ENCODE results near the gene CCDC149. TPM values are rescaled to one million over a fixed set of nuclear protein-coding genes. Genes with fewer than 3 reads are reported as not detected.

CCDC149 gene
- polyA plus RNA-seq, 3 donors from 2014 or later: 0.20 TPM; not detected in 2

- no peak overlapping the region for H3K27ac Mint-ChIP-seq
- no peaks in the 10 kb centered on the region for H3K27me3 Mint-ChIP-seq (ENCODE audit: low read depth in 3 of 3)
- H3K36me3 Mint-ChIP-seq: no peaks in the 10 kb centered on the region
- H3K9me3 Mint-ChIP-seq: no peaks in the 10 kb centered on the region
- H3K4me1 Mint-ChIP-seq: no peaks in the 10 kb centered on the region
- H3K4me3 Mint-ChIP-seq: no peak overlapping the region
- DNase-seq: no peak
These were observed 72.5 kb downstream of the CCDC149 start for GRCh38 chr4:24840362-24840761.

- no peaks in the 10 kb centered on the region for H3K4me1 Mint-ChIP-seq
- no peaks in the 10 kb centered on the region for H3K9me3 Mint-ChIP-seq
These were observed 75.1 kb downstream of the CCDC149 start for GRCh38 chr4:24837781-24838180.

GRCh38 chr4:24837336-24837735 lies 75.5 kb downstream of the CCDC149 start:
- Mint-ChIP-seq H3K36me3 (no peaks in the 10 kb centered on the region), H3K4me3 (no peak overlapping the region), H3K27me3 (ENCODE audit: low read depth in 3 of 3) (no peaks in the 10 kb centered on the region), H3K4me1 (no peaks in the 10 kb centered on the region), H3K27ac (no peak overlapping the region), H3K9me3 (no peaks in the 10 kb centered on the region)
- no peak for DNase-seq

More at GRCh38 chr4:24837781-24838180, 75.1 kb downstream of the CCDC149 start:
- H3K4me3 Mint-ChIP-seq: no peak overlapping the region
- no peaks in the 10 kb centered on the region for H3K27me3 Mint-ChIP-seq (ENCODE audit: low read depth in 3 of 3)
- no peak for DNase-seq
- no peaks in the 10 kb centered on the region for H3K36me3 Mint-ChIP-seq
- no peak overlapping the region for H3K27ac Mint-ChIP-seq

- no peaks in the 10 kb centered on the region for H3K36me3 Mint-ChIP-seq
- no peaks in the 10 kb centered on the region for H3K27me3 Mint-ChIP-seq (ENCODE audit: low read depth in 3 of 3)
- DNase-seq: no peak
- H3K4me3 Mint-ChIP-seq: no peak overlapping the region
- no peak overlapping the region for H3K27ac Mint-ChIP-seq
- no peaks in the 10 kb centered on the region for H3K9me3 Mint-ChIP-seq
- no peaks in the 10 kb centered on the region for H3K4me1 Mint-ChIP-seq
These were observed 76.1 kb downstream of the CCDC149 start for GRCh38 chr4:24836661-24837242.

GRCh38 chr4:24835696-24836095 lies 77.1 kb downstream of the CCDC149 start:
- no peak for DNase-seq
- Mint-ChIP-seq H3K27ac (no peak overlapping the region), H3K27me3 (ENCODE audit: low read depth in 3 of 3) (no peaks in the 10 kb centered on the region), H3K36me3 (no peaks in the 10 kb centered on the region), H3K4me1 (no peaks in the 10 kb centered on the region), H3K4me3 (no peak overlapping the region), H3K9me3 (no peaks in the 10 kb centered on the region)

- no peak for DNase-seq
- Mint-ChIP-seq H3K4me3 (no peak overlapping the region), H3K4me1 (no peaks in the 10 kb centered on the region)
These were observed 81.2 kb downstream of the CCDC149 start for GRCh38 chr4:24831637-24832036.

GRCh38 chr4:24824720-24825119 lies 88.1 kb downstream of the CCDC149 start:
- Mint-ChIP-seq H3K27me3 (ENCODE audit: low read depth in 3 of 3) (peaks cover 0 to 3% (median 2%) of the 10 kb centered on the region in 3 donors), H3K4me3 (no peak overlapping the region), H3K9me3 (no peaks in the 10 kb centered on the region), H3K27ac (no peak overlapping the region), H3K4me1 (no peaks in the 10 kb centered on the region), H3K36me3 (no peaks in the 10 kb centered on the region)
- DNase-seq: no peak

More at GRCh38 chr4:24831637-24832036, 81.2 kb downstream of the CCDC149 start:
- Mint-ChIP-seq H3K9me3 (no peaks in the 10 kb centered on the region), H3K27ac (no peak overlapping the region), H3K27me3 (ENCODE audit: low read depth in 3 of 3) (peaks cover 0 to 3% (median 2%) of the 10 kb centered on the region in 3 donors), H3K36me3 (no peaks in the 10 kb centered on the region)

GRCh38 chr4:24820541-24820940 lies 92.3 kb downstream of the CCDC149 start:
- Mint-ChIP-seq H3K4me3 (no peak overlapping the region), H3K27me3 (ENCODE audit: low read depth in 3 of 3) (peaks cover 0 to 2% (median 0%) of the 10 kb centered on the region in 3 donors), H3K36me3 (peaks cover 0 to 6% (median 0%) of the 10 kb centered on the region in 3 donors), H3K27ac (no peak overlapping the region), H3K9me3 (peaks cover 0 to 2% (median 0%) of the 10 kb centered on the region in 6 donors), H3K4me1 (no peaks in the 10 kb centered on the region)
- no peak for DNase-seq

- no peak for DNase-seq
- no peak overlapping the region for H3K27ac Mint-ChIP-seq
- H3K36me3 Mint-ChIP-seq: peaks cover 0 to 6% (median 0%) of the 10 kb centered on the region in 3 donors
- H3K27me3 Mint-ChIP-seq (ENCODE audit: low read depth in 3 of 3): no peaks in the 10 kb centered on the region
- peaks cover 0 to 8% (median 0%) of the 10 kb centered on the region in 6 donors for H3K9me3 Mint-ChIP-seq
- H3K4me3 Mint-ChIP-seq: no peak overlapping the region
- no peaks in the 10 kb centered on the region for H3K4me1 Mint-ChIP-seq
These were observed 96.0 kb downstream of the CCDC149 start for GRCh38 chr4:24816797-24817196.

- peaks cover 0 to 1% (median 0%) of the 10 kb centered on the region in 3 donors for H3K27me3 Mint-ChIP-seq (ENCODE audit: low read depth in 3 of 3)
- H3K36me3 Mint-ChIP-seq: peaks cover 0 to 6% (median 0%) of the 10 kb centered on the region in 3 donors
- H3K9me3 Mint-ChIP-seq: peaks cover 0 to 6% (median under 1%) of the 10 kb centered on the region in 6 donors
- no peak for DNase-seq
- no peak overlapping the region for H3K27ac Mint-ChIP-seq
- H3K4me1 Mint-ChIP-seq: no peaks in the 10 kb centered on the region
- H3K4me3 Mint-ChIP-seq: no peak overlapping the region
These were observed 99.1 kb downstream of the CCDC149 start for GRCh38 chr4:24813732-24814131.

GRCh38 chr4:24810871-24811631 lies 101.8 kb downstream of the CCDC149 start:
- peaks cover 0 to 1% (median 0%) of the 10 kb centered on the region in 3 donors for H3K27me3 Mint-ChIP-seq (ENCODE audit: low read depth in 3 of 3)
- DNase-seq: no peak
- no peaks in the 10 kb centered on the region for H3K36me3 Mint-ChIP-seq
- no peaks in the 10 kb centered on the region for H3K4me1 Mint-ChIP-seq
- no peak overlapping the region for H3K4me3 Mint-ChIP-seq
- no peak overlapping the region for H3K27ac Mint-ChIP-seq
- H3K9me3 Mint-ChIP-seq: peaks cover 0 to 7% (median under 1%) of the 10 kb centered on the region in 6 donors

GRCh38 chr4:24809815-24810405 lies 102.9 kb downstream of the CCDC149 start:
- Mint-ChIP-seq H3K27ac (no peak overlapping the region), H3K4me1 (no peaks in the 10 kb centered on the region), H3K27me3 (ENCODE audit: low read depth in 3 of 3) (peaks cover 0 to 1% (median 0%) of the 10 kb centered on the region in 3 donors), H3K4me3 (no peak overlapping the region), H3K9me3 (peaks cover 0 to 7% (median under 1%) of the 10 kb centered on the region in 6 donors), H3K36me3 (no peaks in the 10 kb centered on the region)
- no peak for DNase-seq

GRCh38 chr4:24809376-24809775 lies 103.5 kb downstream of the CCDC149 start:
- H3K9me3 Mint-ChIP-seq: peaks cover 0 to 7% (median 0%) of the 10 kb centered on the region in 6 donors
- no peak overlapping the region for H3K27ac Mint-ChIP-seq
- H3K4me1 Mint-ChIP-seq: no peaks in the 10 kb centered on the region
- no peak overlapping the region for H3K4me3 Mint-ChIP-seq
- H3K27me3 Mint-ChIP-seq (ENCODE audit: low read depth in 3 of 3): peaks cover 0 to 1% (median 0%) of the 10 kb centered on the region in 3 donors
- no peaks in the 10 kb centered on the region for H3K36me3 Mint-ChIP-seq
- DNase-seq: no peak

GRCh38 chr4:24808955-24809354 lies 103.9 kb downstream of the CCDC149 start:
- no peak for DNase-seq
- H3K4me3 Mint-ChIP-seq: no peak overlapping the region
- H3K36me3 Mint-ChIP-seq: no peaks in the 10 kb centered on the region
- peaks cover 0 to 1% (median 0%) of the 10 kb centered on the region in 3 donors for H3K27me3 Mint-ChIP-seq (ENCODE audit: low read depth in 3 of 3)
- peaks cover 0 to 7% (median 0%) of the 10 kb centered on the region in 6 donors for H3K9me3 Mint-ChIP-seq
- no peaks in the 10 kb centered on the region for H3K4me1 Mint-ChIP-seq
- H3K27ac Mint-ChIP-seq: no peak overlapping the region

Data from immature natural killer cell (primary cell).